Kidney (tissue), 14 donors: ENCODE measurements around the gene DDX54. TPM values are rescaled to one million over a fixed set of nuclear protein-coding genes. Genes with fewer than 3 reads are reported as not detected.

ENCODE experiments used
- DNase-seq, 5 donors: peaks; one replicate each; pipeline ENCODE4 v3.0.0-alpha.2; 2013 to 2020
- FAIRE-seq: peaks from 2 replicates; lab custom pipeline; 2012; peaks lifted over from hg19 to GRCh38; lab: Jason Lieb, UNC
- H3K27ac ChIP-seq, 2 donors: one replicate each; pipeline ENCODE4 v1.7.0; 2013; ENCODE audit warnings: low read depth in 2 of 2, low read length in 2 of 2, inconsistent platforms in 1 of 2
- H3K27me3 ChIP-seq: one replicate; pipeline ENCODE4 v1.7.1; 2013; ENCODE audit warnings: low read length, inconsistent platforms; ENCODE audit not compliant: control insufficient read depth, insufficient read depth
- H3K36me3 ChIP-seq, 3 donors: one replicate each; pipeline versions ENCODE4 v1.7.0 to v1.7.1; 2013; ENCODE audit warnings: low read length in 3 of 3, control low read depth in 1 of 3, inconsistent platforms in 1 of 3; ENCODE audit not compliant: insufficient read depth in 3 of 3, control insufficient read depth in 2 of 3
- H3K4me1 ChIP-seq, 3 donors: one replicate each; pipeline versions ENCODE4 v1.7.0 to v1.7.1; 2013; ENCODE audit warnings: low read length in 3 of 3, inconsistent platforms in 1 of 3, low read depth in 1 of 3; ENCODE audit not compliant: control insufficient read depth in 2 of 3, insufficient read depth in 2 of 3
- H3K4me3 ChIP-seq, 3 donors: one replicate each; pipeline versions ENCODE4 v1.7.0 to v1.8.1; 2013; ENCODE audit warnings: low read length in 3 of 3, control low read depth in 1 of 3, inconsistent platforms in 1 of 3
- H3K9ac ChIP-seq, 3 donors: one replicate each; pipeline versions ENCODE4 v1.7.0 to v1.7.1; 2013; ENCODE audit warnings: low read length in 3 of 3, control low read depth in 1 of 3, inconsistent platforms in 1 of 3
- H3K9me3 ChIP-seq, 3 donors: one replicate each; pipeline versions ENCODE4 v1.7.0 to v1.7.1; 2013; ENCODE audit warnings: low read length in 3 of 3, control low read depth in 1 of 3, inconsistent platforms in 1 of 3; ENCODE audit not compliant: control insufficient read depth in 2 of 3, insufficient read depth in 1 of 3
- intact Hi-C: fragments of 100-400 bp; cut with DNase I; formaldehyde crosslinking; loops from one replicate; pipeline ENCODE4 v1.11.1; 2022
- polyA plus RNA-seq: library from polyadenylated mRNA; stranded (reverse); fragments of 350-450 nt; fragmentation: Illumina TruSeq; extraction: RNeasy Lipid Tissue Mini Kit (QIAGEN cat#74804); gene quantifications from one replicate; pipeline ENCODE4 v1.2.3, GENCODE V29; 2014; ENCODE audit warnings: low read depth, low replicate concordance; ENCODE audit not compliant: insufficient read depth
- total RNA-seq: library from RNA; stranded (reverse); fragmentation: NEBNext Ultra II Directional; extraction: Animal tissue kit (Norgen Biotek cat#: 25700); gene quantifications from one replicate; pipeline ENCODE4 v1.2.1, GENCODE V29; 2021
- TF ChIP-seq, protein P1 (sequence below): IDR thresholded peaks from 3 replicates; pipeline ENCODE4 v1.5.1; 2012; ENCODE audit warnings: mild to moderate bottlenecking, moderate library complexity, borderline replicate concordance; ENCODE audit not compliant: insufficient read depth; ENCODE audit errors: extremely low read depth
- donor health status: control.
- donor health status: control.
- donor health status: control.
- donor health status: control.
- donor health status: control.
- donor health status: DM: yes; HTN: yes; CAD: no.
- donor health status: Normal renal cell carcinoma (clear cell type).

Gene DDX54
- total and polyA plus RNA-seq, 2 donors from 2014 or later = 55.4 to 62.0 TPM

DNA sequence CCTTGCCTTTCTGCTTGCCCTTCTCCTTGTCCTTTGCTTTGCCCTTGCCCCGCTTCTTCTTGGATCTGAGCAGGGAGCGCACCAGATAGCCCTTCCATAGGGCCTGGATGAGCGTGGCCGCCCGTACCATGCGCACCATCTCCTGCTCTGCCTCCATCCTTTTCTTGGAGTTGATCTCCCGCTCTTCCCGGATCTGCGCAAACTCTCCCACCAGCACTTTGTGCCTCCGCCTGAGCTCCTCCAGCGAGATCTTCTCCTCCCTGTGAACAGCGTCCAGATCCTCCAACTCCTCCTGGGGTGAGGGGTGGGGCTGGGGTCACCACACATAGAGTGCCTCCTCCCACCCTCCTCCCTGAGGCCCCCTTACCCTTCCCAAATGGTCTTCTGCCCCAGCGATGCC is 10.3 kb upstream of the DDX54 start:
- TF ChIP-seq, protein P1, sequence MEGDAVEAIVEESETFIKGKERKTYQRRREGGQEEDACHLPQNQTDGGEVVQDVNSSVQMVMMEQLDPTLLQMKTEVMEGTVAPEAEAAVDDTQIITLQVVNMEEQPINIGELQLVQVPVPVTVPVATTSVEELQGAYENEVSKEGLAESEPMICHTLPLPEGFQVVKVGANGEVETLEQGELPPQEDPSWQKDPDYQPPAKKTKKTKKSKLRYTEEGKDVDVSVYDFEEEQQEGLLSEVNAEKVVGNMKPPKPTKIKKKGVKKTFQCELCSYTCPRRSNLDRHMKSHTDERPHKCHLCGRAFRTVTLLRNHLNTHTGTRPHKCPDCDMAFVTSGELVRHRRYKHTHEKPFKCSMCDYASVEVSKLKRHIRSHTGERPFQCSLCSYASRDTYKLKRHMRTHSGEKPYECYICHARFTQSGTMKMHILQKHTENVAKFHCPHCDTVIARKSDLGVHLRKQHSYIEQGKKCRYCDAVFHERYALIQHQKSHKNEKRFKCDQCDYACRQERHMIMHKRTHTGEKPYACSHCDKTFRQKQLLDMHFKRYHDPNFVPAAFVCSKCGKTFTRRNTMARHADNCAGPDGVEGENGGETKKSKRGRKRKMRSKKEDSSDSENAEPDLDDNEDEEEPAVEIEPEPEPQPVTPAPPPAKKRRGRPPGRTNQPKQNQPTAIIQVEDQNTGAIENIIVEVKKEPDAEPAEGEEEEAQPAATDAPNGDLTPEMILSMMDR = no peak
- Histone ChIP-seq H3K9ac (no peak overlapping the region), H3K27me3 (no peaks in the 10 kb centered on the region), H3K4me1 (peaks cover 0 to 4% (median 3%) of the 10 kb centered on the region in 3 donors), H3K27ac (no peak overlapping the region), H3K4me3 (no peak overlapping the region), H3K9me3 (no peaks in the 10 kb centered on the region), H3K36me3 (peaks cover 0 to 14% (median 4%) of the 10 kb centered on the region in 3 donors)
- no peak for FAIRE-seq
- DNase-seq = peak in 1 of 5 donors; percentile 56
- intact Hi-C loops = no loop called here

DNA sequence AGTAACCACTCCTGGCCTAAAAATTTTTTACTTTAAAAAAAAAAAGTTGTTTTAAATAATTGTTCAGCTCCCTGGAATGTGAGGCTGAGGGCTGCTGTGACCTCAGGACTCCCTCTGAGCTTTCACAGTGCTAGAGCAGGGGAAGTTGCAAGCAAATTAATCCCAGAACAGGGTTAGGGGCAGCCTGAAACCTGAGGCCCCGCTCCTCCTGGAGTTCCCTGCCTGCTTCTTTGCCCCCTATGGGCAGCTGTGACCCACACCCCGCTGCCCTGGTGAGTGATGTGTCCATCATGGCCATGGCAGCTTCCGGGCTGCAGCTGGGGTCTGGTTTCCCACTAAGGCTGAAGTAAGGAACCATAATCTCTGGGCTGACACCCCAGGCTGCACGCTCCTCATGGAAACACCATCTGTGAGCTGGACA is 9.7 kb upstream of the DDX54 start:
- Histone ChIP-seq H3K4me1 (peaks cover 0 to 4% (median 3%) of the 10 kb centered on the region in 3 donors), H3K9me3 (no peaks in the 10 kb centered on the region), H3K36me3 (peaks cover 0 to 18% (median 4%) of the 10 kb centered on the region in 3 donors), H3K9ac (no peak overlapping the region), H3K27me3 (no peaks in the 10 kb centered on the region), H3K4me3 (no peak overlapping the region), H3K27ac (no peak overlapping the region)
- DNase-seq (peak in 4 of 5 donors; percentile 50 to 77 (median 58)), FAIRE-seq (no peak)
- intact Hi-C loops = no loop called here
- TF ChIP-seq, protein P1 = no peak

DNA sequence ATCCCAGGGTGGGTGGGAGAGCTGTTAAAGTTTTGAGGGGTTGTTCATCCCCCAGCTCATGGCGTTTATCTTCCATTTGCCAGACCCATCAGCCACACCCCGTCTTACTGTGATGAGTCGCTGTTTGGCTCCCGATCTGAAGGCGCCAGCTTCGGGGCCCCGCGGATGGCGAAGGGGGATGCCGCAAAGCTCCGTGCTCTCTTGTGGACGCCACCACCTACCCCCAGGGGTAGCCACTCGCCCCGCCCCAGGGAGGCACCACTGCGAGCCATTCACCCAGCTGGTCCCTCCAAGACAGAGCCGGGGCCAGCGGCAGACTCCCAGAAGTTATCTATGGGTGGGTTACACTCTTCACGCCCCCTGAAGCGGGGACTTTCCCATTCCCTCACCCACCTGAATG is 5.9 kb upstream of the DDX54 start:
- TF ChIP-seq, protein P1 = no peak
- no peak overlapping the region for H3K4me3 ChIP-seq
- intact Hi-C loops = no loop called here
- H3K27ac ChIP-seq = no peak overlapping the region
- H3K9me3 ChIP-seq = no peaks in the 10 kb centered on the region
- peaks cover 2 to 18% (median 6%) of the 10 kb centered on the region in 3 donors for H3K36me3 ChIP-seq
- peak in 1 of 5 donors; percentile 66 for DNase-seq
- no peak overlapping the region for H3K9ac ChIP-seq
- peaks cover 0 to 12% (median 3%) of the 10 kb centered on the region in 3 donors for H3K4me1 ChIP-seq
- FAIRE-seq = no peak
- H3K27me3 ChIP-seq = no peaks in the 10 kb centered on the region

DNA sequence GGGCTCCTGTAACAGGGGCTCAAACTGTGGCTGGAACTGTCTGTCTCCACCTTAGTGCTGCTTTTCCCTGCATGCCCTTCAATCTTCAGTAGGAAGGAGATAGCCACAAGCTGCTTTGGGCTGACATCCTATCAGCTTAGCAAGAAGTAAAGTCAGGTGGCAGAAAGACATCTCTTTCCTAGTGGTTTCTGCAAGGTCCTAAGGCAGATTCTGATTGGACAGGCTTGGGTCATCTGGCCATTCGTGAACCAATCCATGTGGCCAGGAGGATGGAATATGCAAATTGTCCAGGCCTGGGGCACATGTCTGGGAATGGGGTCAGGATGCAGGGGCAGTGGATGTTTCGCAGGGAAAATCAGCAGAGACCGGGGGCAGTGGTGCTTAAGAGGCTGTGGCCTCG is 5.5 kb upstream of the DDX54 start:
- no peaks in the 10 kb centered on the region for H3K9me3 ChIP-seq
- DNase-seq (peak in 3 of 5 donors; percentile 35 to 53 (median 40)), FAIRE-seq (no peak)
- no peak overlapping the region for H3K27ac ChIP-seq
- H3K4me1 ChIP-seq = peaks cover 0 to 15% (median 3%) of the 10 kb centered on the region in 3 donors
- peaks cover 2 to 18% (median 6%) of the 10 kb centered on the region in 3 donors for H3K36me3 ChIP-seq
- no peaks in the 10 kb centered on the region for H3K27me3 ChIP-seq
- TF ChIP-seq, protein P1 = no peak
- no peak overlapping the region for H3K4me3 ChIP-seq
- no peak overlapping the region for H3K9ac ChIP-seq
- intact Hi-C loops = no loop called here
